Measurements from ENCODE around the gene CACNB2.

- TF ChIP-seq, protein P1, sequence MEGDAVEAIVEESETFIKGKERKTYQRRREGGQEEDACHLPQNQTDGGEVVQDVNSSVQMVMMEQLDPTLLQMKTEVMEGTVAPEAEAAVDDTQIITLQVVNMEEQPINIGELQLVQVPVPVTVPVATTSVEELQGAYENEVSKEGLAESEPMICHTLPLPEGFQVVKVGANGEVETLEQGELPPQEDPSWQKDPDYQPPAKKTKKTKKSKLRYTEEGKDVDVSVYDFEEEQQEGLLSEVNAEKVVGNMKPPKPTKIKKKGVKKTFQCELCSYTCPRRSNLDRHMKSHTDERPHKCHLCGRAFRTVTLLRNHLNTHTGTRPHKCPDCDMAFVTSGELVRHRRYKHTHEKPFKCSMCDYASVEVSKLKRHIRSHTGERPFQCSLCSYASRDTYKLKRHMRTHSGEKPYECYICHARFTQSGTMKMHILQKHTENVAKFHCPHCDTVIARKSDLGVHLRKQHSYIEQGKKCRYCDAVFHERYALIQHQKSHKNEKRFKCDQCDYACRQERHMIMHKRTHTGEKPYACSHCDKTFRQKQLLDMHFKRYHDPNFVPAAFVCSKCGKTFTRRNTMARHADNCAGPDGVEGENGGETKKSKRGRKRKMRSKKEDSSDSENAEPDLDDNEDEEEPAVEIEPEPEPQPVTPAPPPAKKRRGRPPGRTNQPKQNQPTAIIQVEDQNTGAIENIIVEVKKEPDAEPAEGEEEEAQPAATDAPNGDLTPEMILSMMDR (IDR thresholded peaks at IDR 0.05; ENCODE audit: low read depth, low read length, missing input control) = no peak
- TF ChIP-seq SP1 (IDR thresholded peaks at IDR 0.05) (no peak), GABPA (IDR thresholded peaks at IDR 0.05 in 1 of 2, conservative IDR thresholded peaks at IDR 0.05 in 1 of 2) (no peak), RXRA (IDR thresholded peaks at IDR 0.05) (no peak), RAD21 (IDR thresholded peaks at IDR 0.05) (no peak), TAF1 (conservative IDR thresholded peaks at IDR 0.05) (no peak)
- TF ChIP-seq, protein P2, sequence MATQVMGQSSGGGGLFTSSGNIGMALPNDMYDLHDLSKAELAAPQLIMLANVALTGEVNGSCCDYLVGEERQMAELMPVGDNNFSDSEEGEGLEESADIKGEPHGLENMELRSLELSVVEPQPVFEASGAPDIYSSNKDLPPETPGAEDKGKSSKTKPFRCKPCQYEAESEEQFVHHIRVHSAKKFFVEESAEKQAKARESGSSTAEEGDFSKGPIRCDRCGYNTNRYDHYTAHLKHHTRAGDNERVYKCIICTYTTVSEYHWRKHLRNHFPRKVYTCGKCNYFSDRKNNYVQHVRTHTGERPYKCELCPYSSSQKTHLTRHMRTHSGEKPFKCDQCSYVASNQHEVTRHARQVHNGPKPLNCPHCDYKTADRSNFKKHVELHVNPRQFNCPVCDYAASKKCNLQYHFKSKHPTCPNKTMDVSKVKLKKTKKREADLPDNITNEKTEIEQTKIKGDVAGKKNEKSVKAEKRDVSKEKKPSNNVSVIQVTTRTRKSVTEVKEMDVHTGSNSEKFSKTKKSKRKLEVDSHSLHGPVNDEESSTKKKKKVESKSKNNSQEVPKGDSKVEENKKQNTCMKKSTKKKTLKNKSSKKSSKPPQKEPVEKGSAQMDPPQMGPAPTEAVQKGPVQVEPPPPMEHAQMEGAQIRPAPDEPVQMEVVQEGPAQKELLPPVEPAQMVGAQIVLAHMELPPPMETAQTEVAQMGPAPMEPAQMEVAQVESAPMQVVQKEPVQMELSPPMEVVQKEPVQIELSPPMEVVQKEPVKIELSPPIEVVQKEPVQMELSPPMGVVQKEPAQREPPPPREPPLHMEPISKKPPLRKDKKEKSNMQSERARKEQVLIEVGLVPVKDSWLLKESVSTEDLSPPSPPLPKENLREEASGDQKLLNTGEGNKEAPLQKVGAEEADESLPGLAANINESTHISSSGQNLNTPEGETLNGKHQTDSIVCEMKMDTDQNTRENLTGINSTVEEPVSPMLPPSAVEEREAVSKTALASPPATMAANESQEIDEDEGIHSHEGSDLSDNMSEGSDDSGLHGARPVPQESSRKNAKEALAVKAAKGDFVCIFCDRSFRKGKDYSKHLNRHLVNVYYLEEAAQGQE (IDR thresholded peaks at IDR 0.05) = no peak
- TF ChIP-seq, protein P3, sequence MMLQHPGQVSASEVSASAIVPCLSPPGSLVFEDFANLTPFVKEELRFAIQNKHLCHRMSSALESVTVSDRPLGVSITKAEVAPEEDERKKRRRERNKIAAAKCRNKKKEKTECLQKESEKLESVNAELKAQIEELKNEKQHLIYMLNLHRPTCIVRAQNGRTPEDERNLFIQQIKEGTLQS (IDR thresholded peaks at IDR 0.05) = no peak
These were observed 205.1 kb downstream of the CACNB2 start for GRCh38 chr10:18345308-18345707.

All from liver (tissue), 3 donors.